H1 (cell line): ENCODE measurements around the gene CPNE5. TPM values are rescaled to one million over a fixed set of nuclear protein-coding genes. Genes with fewer than 3 reads are reported as not detected.

Experiments used
- CHD1 ChIP-seq: IDR thresholded peaks from 2 replicates; pipeline ENCODE4 v1.6.1; 2012; ENCODE audit warnings: low read depth, low read length, improper control_type of control experiment
- CHD7 ChIP-seq: fragments of 300-600 bp; sonication (generic); IDR thresholded peaks from 2 replicates; pipeline ENCODE4 v1.7.1; 2012; ENCODE audit warnings: low read length, moderate library complexity, mild to moderate bottlenecking, inconsistent platforms; ENCODE audit not compliant: insufficient replicate concordance
- CTBP2 ChIP-seq: IDR thresholded peaks from 2 replicates; pipeline ENCODE4 v1.7.0; 2011; ENCODE audit warnings: borderline replicate concordance, mild to moderate bottlenecking, moderate library complexity, mixed read lengths, low read length; ENCODE audit not compliant: insufficient read depth, insufficient read length
- EZH2 ChIP-seq: fragments of 200-600 bp; sonication (generic); IDR thresholded peaks from 2 replicates; pipeline ENCODE4 v1.7.1; 2012; ENCODE audit warnings: low read depth, mild to moderate bottlenecking, moderate library complexity, low read length, inconsistent platforms; ENCODE audit not compliant: severe bottlenecking
- FOSL1 ChIP-seq: IDR thresholded peaks from 2 replicates; pipeline ENCODE4 v1.6.1; 2011; ENCODE audit warnings: mild to moderate bottlenecking, low read depth, low read length, moderate library complexity; ENCODE audit not compliant: insufficient read depth
- JUND ChIP-seq: IDR thresholded peaks from 2 replicates; pipeline ENCODE4 v1.6.1; 2011; ENCODE audit warnings: mild to moderate bottlenecking, improper control_type of control experiment, low read length
- KDM4A ChIP-seq: IDR thresholded peaks from one replicate; pipeline ENCODE4 v1.7.1; 2012; ENCODE audit warnings: low read depth, mild to moderate bottlenecking, moderate library complexity, low read length, inconsistent platforms; ENCODE audit not compliant: severe bottlenecking
- POLR2A ChIP-seq, 2 experiments: IDR thresholded peaks; 1 replicate in 1 of 2; 2 replicates in 1 of 2; pipeline ENCODE4 v1.6.1; 2011; ENCODE audit warnings: low read depth in 2 of 2, low read length in 2 of 2, mild to moderate bottlenecking in 2 of 2; ENCODE audit errors: control extremely low read depth in 1 of 2
- SP1 ChIP-seq: IDR thresholded peaks from 2 replicates; pipeline ENCODE4 v1.6.1; 2011; ENCODE audit warnings: low read depth, low read length
- TAF7 ChIP-seq: optimal IDR thresholded peaks from 2 replicates; pipeline ENCODE3; 2011; ENCODE audit warnings: low read depth, mild to moderate bottlenecking, inconsistent platforms, low read length, moderate library complexity, borderline replicate concordance
- TCF12 ChIP-seq: IDR thresholded peaks from 2 replicates; pipeline ENCODE4 v1.6.1; 2011; ENCODE audit warnings: low read depth, mild to moderate bottlenecking, low read length
- polyA plus RNA-seq, 7 experiments: library from polyadenylated mRNA; depleted of rRNA in 3 of 7; stranded (reverse) in 5 of 7; unstranded in 2 of 7; fragments of >200 nt in 5 of 7; fragments of 200-250 nt in 2 of 7; gene quantifications; 1 replicate in 5 of 7; 2 replicates in 1 of 7; 4 replicates in 1 of 7; pipeline versions ENCODE4 v1.2.1 to v1.2.3, GENCODE V29; 2011 to 2013; ENCODE audit warnings: missing spikeins in 2 of 7, mixed read lengths in 2 of 7
- total RNA-seq: library from RNA; stranded (reverse); fragmentation: NEBNext Ultra II Directional; extraction: Animal tissue kit (Norgen Biotek cat#: 25700); gene quantifications from 2 replicates; pipeline ENCODE4 v1.2.1, GENCODE V29; 2021

Gene CPNE5
- total and polyA plus RNA-seq, 2 of the 8 experiments (the other 6 are each of a cell fraction or from before 2014, with no cell fraction given), result 0.88 to 1.8 TPM

- TF ChIP-seq CHD7 (no peak), CHD1 (no peak), EZH2 (no peak), SP1 (no peak), CTBP2 (no peak), TCF12 (no peak), KDM4A (no peak), POLR2A (IDR thresholded peaks at IDR 0.05; ENCODE audit: control extremely low read depth in 1 of 2, low read depth in 2 of 2, low read length in 2 of 2) (no peak), FOSL1 (no peak), TAF7 (no peak), JUND (no peak)
Measured at GRCh38 chr6:36791521-36792135, 47.6 kb downstream of the CPNE5 start (continued).
